GM19455 (cell line): ENCODE data around the gene C9.
"Not testable (repeated sequence)": the region's sequence is repeated elsewhere in the genome, so short reads cannot be mapped to it uniquely, and the experiment has no call there.

Experiments used
- ATAC-seq: cut with Tn5 transposase; IDR thresholded peaks from one replicate; pipeline ENCODE4 v1.9.1; 2021; ENCODE audit not compliant: unreplicated experiment

C9 gene

GRCh38 chr5:39333104-39333503, 31.2 kb downstream of the C9 start:
- no peak for ATAC-seq

GRCh38 chr5:39331861-39332381, 32.4 kb downstream of the C9 start:
- no peak for ATAC-seq

GRCh38 chr5:39328731-39329130, 35.6 kb downstream of the C9 start:
- ATAC-seq: no peak

- ATAC-seq: no peak
Observed at GRCh38 chr5:39323542-39323941, 40.8 kb downstream of the C9 start.

GRCh38 chr5:39319395-39319794, 44.9 kb downstream of the C9 start:
- ATAC-seq: no peak

DNA sequence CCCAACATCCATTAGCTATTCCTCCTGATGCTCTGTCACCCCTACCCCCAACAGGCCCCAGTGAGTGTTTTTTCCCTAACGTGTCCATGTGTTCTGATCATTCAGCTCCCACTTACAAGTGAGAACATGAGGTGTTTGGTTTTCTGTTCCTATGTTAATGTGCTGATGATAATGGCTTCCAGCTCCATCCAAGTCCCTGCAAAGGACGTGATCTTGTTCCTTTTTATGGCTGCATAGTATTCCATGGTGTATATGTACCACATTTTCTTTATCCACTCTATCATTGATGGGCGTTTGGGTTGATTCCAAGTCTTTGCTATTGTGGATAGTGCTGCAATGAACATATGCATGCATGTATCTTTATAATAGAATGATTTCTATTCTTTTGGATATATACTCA, 47.8 kb downstream of the C9 start:
- not testable (repeated sequence) for ATAC-seq

DNA sequence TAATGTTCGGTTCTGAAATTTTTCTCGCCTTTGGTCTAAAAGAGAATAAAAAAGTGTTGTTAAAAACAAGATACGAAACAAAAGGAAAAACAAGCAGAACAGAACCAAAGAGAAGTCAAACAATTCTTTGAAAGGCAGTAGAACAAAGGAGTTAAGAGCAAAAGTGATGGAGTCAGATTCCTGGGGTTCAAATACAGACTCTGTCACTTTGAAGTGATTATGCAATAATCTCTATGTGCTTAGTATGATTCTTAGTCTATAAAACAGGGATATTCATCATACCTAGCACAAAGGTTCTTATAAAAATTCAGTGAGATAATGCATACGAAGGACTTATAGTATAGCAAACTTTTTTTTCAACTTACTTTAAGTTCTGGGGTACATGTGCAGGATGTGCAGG, 48.3 kb downstream of the C9 start:
- no peak for ATAC-seq

DNA sequence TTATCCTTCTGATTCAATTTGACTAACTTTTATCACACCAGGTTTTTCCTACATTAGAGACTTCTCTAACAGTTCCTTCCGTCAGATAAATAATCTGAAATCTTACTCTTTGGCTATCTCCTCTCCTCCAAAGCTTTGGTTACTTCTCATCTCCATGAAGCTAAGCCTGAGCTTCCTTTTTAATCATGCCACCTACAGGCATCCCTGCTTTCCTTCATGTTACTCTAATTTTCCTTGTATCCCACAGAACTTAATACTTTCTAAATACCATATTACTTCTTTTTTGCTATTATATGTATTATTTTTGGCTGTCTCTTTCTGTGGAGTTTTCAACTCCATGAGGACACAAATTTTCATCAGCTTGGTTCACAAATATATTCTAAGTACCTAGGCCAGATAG, 49.7 kb downstream of the C9 start:
- no peak for ATAC-seq

- ATAC-seq: no peak
Observed at GRCh38 chr5:39309534-39309933, 54.8 kb downstream of the C9 start.

DNA sequence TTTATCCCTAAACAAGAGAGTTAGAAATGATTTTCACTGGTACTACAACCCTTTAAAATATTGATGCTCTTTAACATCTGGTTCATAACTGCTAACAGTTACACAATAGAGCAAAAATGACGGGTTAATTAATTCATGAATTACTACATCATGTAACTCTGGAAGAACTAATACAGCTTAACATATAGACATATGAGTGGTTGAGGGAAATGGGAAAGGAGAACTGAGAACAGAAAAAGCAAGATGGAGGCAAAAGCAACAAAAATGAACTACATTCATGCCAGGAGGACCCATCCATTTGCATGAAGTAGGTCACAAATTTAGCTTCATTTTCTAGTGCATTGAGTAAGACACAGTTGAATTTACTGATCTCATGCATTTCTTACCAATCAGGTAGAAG, 61.8 kb downstream of the C9 start:
- ATAC-seq: no peak

DNA sequence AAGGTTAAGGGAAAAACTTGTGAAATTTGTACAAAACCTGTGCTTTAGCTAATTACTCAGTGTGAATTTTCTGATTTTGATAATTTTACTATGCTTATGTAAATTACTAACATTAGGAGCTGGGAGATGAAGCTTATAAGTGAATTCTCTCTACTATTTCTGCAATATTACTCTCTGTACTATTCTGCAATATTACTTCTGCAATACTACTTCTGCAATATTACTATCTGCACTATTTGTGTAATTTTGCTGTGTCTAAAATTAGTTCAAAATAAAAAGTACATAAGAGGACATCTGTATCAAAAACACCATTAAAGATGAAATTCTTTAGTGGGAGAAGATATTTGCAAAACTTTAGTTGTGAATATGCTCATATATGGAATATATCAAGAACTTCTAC, 62.9 kb downstream of the C9 start:
- no peak for ATAC-seq

- ATAC-seq: no peak
Observed at GRCh38 chr5:39299962-39300361, 64.3 kb downstream of the C9 start.

DNA sequence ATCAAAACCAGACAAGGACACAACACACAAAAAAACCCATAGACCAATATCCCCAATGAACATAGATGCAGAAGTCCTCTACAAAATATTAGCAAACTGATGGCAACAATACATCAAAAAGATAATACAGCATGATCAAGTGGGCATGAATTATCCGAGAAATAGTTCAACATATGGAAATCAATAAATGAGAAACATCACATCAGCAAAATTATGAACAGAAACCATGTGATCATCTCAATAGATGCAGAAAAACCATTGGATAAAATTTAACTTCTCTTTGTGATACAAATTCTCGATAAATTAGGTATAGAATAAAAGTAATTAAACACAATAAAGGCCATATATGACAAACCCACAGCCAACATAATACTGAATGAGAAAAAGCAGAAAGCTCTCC, 69.6 kb downstream of the C9 start:
- ATAC-seq: no peak

DNA sequence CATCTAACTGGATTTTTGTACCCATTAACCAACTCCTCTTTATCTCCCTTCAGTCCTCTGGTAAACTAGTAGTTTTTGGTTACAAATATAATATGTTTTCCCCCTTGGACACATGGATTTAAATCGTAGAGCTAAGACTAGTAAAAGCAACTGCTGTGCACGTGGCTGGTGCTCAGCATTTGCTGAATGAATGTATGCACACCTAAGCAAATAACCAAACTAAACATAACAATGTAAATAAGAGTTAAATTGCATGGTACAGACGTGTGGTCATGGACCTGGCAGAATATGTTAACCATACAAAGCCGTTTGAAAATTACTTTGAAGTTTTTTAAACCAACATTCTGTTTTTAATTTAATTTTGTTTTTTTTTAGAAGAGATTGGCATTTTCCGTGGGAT, 79.7 kb downstream of the C9 start:
- ATAC-seq: no peak

- peak; percentile 91 for ATAC-seq
Observed at GRCh38 chr5:39283231-39283818, 81.0 kb downstream of the C9 start.

DNA sequence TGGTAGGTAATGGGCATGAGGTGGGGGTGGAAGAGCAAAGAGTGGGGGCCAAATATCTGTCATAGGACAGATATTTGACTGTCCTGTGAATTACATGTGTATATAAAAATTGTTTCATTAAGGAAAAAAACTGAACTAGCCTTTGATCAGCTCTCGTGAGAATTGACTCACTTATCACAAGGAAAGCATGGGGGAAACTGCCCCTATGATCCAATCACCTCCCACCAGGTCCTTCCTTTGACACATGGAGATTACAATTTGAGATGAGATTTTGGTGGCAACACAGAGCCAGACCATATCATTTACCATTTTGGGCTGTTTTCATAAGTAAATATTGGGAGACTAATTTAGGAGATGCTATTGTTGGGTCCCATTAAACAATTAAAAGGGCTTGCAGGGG, 81.7 kb downstream of the C9 start:
- ATAC-seq: no peak

GRCh38 chr5:39275865-39276264, 88.4 kb downstream of the C9 start:
- not testable (repeated sequence) for ATAC-seq

- peak; percentile 94 for ATAC-seq
Observed at GRCh38 chr5:39274398-39275085, 89.8 kb downstream of the C9 start.

DNA sequence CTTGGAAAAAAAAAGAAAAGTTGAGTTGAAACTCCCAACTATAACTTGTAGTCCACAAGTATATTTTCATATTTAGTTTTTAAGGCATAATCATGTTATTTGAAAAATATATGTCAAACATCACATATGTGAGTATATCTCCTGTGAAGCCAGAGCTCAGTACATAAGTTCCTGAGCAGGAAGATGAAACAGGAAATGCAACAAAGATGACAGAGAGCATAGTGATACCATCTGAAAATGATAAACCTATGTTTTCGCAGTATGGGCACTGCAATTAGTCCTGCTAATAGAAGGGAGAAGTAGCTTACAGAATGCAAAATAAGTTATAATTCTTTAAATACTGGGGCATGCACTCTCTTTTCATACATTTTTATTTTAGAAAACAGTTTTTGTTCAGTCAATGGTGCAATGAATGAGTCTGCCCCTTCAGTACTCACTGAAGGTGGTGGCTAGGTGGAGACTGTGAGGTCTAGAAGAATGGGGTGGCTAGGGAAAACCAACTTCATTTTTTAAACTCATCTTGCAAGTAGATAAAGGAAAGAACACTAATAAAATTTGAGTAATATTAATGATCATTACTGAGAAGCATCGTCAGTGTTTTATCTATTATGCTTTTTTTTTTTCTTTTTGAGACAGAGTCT, 90.9 kb downstream of the C9 start:
- no peak for ATAC-seq

- not testable (repeated sequence) for ATAC-seq
Observed at GRCh38 chr5:39272869-39273231, 91.4 kb downstream of the C9 start.

DNA sequence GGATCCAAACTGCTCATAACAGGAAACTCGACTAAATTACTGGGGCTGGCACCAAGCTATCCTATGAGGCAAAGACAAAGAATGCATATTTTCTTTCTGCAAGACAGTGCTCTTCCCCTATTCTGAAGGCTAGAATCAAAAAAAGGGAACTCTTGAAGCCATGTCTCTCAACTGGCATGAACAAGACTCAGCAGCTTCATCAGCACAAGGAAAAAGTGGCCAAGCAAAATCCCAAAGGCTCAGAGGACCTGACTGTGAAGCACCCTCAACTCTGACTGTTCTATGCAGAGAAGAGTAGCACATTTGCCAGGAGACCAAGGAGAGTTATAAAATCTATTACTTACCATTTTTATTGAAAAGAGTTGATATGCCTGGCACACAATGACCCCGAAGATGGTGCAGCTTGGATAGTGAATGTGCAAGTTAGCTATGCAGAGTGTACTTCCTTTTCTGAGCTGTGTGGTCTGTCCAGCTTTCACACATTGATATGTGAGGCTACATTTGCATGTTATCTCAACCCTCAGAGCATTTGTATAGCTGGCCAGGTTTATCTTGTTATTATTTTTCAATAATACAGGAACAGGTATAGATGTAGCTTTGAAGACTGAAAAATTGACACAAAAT, 94.0 kb downstream of the C9 start:
- ATAC-seq: no peak

DNA sequence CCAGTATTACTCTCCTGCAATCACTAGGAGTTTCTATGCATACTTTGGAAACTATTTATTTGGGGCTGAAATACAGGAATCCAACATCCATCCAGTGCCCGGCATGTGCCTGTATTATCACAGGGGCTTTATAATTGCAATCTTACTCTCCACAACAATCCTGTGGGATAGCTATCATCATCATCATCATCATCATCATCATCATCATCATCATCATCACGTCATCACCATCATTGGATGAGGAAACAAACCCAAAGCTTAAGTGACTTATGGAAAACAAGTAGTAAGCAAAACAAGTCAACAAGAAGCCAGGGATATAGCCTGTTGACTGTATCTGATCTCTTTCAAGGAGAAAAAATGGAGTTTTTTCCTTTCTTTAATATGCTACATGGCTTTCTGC, 97.1 kb downstream of the C9 start:
- ATAC-seq: no peak
